GM23338 (cell line): ENCODE data around the gene HHAT.

ENCODE experiments used
- CTCF ChIP-seq, 2 experiments: fragments of 200-600 bp in 1 of 2; sonication (generic) in 1 of 2; conservative IDR thresholded peaks; 2 replicates each; pipeline versions ENCODE4 v1.5.1 to v1.6.1; 2016 to 2017; ENCODE audit warnings: antibody characterized with exemption in 2 of 2, low read depth in 2 of 2, mild to moderate bottlenecking in 2 of 2, moderate library complexity in 1 of 2
- EZH2 ChIP-seq: fragments of 200-600 bp; sonication (generic); IDR thresholded peaks from one replicate; pipeline ENCODE4 v1.8.0; 2017; ENCODE audit warnings: antibody characterized with exemption, mild to moderate bottlenecking, low read depth; ENCODE audit not compliant: unreplicated experiment
- JUNB ChIP-seq: IDR thresholded peaks from one replicate; pipeline ENCODE4 v1.6.1; 2016; ENCODE audit warnings: antibody characterized with exemption; ENCODE audit not compliant: unreplicated experiment
- ZNF331 ChIP-seq: fragments of 250-450 bp; sonication (Bioruptor Pico); IDR thresholded peaks from 2 replicates; pipeline ENCODE4 v1.5.0; 2020; ENCODE audit warnings: low read depth, mild to moderate bottlenecking, moderate library complexity

GRCh38 chr1:210437781-210438180, 109.1 kb downstream of the HHAT start:
- TF ChIP-seq EZH2 (no peak), JUNB (no peak), CTCF (conservative IDR thresholded peaks at IDR 0.05; ENCODE audit: low read depth in 2 of 2) (no peak), ZNF331 (CRISPR knock-in tag) (no peak)
